ENCODE results near the gene RALGDS. TPM values are rescaled to one million over a fixed set of nuclear protein-coding genes. Genes with fewer than 3 reads are reported as not detected.

Gene RALGDS
- total RNA-seq, 1 experiment from 2014 or later = 36.1 TPM

GRCh38 chr9:133141833-133142595, 21.0 kb upstream of the RALGDS start:
- ChIA-PET POLR2A (no interaction called here), CTCF (no interaction called here), RAD21 (ENCODE audit: low non-redundant PET in 1 of 2, low total read pairs in 2 of 2, uncharacterized antibody in 2 of 2, unreplicated experiment in 2 of 2) (no interaction called here)

More at GRCh38 chr9:133141833-133142595, 21.0 kb upstream of the RALGDS start:
- no peak overlapping the region for H3K4me2 ChIP-seq (ENCODE audit: low read length)
- DNase-seq (ENCODE audit: low read depth, low spot score) (no peak), ATAC-seq (no peak)
- peaks cover 72% of the 10 kb centered on the region for H3K79me2 ChIP-seq (ENCODE audit: insufficient read depth, low read length)
- no peaks in the 10 kb centered on the region for H3K9me3 ChIP-seq (ENCODE audit: control insufficient read depth in 1 of 2, insufficient read depth in 1 of 2, low read depth in 1 of 2, low read length in 2 of 2)
- no peak overlapping the region for H3K27ac ChIP-seq (ENCODE audit: low read depth, low read length)
- no peaks in the 10 kb centered on the region for H3K36me3 ChIP-seq (ENCODE audit: control insufficient read depth in 1 of 2, insufficient read depth in 2 of 2, low read length in 2 of 2)
- no peak overlapping the region for H3K9ac ChIP-seq (ENCODE audit: low read length)
- intact Hi-C loops (cut with micrococcal nuclease) = no loop called here
- no peaks in the 10 kb centered on the region for H3K27me3 ChIP-seq (ENCODE audit: insufficient read depth, low read length)
- H4K20me1 ChIP-seq (ENCODE audit: insufficient read depth) = no peaks in the 10 kb centered on the region
- no peaks in the 10 kb centered on the region for H3K9me2 ChIP-seq (ENCODE audit: insufficient read depth)
- H3K4me1 ChIP-seq (ENCODE audit: control insufficient read depth in 1 of 2, insufficient read depth in 2 of 2, low read length in 2 of 2) = peaks cover 11 to 49% of the 10 kb centered on the region in 2 experiments
- H3K4me3 ChIP-seq (replicated peaks in 1 of 2; ENCODE audit: low read depth in 1 of 2, low read length in 2 of 2) = no peak overlapping the region
- no peak overlapping the region for H2AFZ ChIP-seq (ENCODE audit: low read depth, low read length, poor library complexity, severe bottlenecking)
- BruUV-seq (replicated peaks) = no TSS peak
- TF ChIP-seq EZH2 (IDR thresholded peaks at IDR 0.05) (no peak), ZNF274 (IDR thresholded peaks at IDR 0.05; ENCODE audit: low read depth, low read length) (no peak), JUND (IDR thresholded peaks at IDR 0.05) (no peak), RAD21 (IDR thresholded peaks at IDR 0.05; ENCODE audit: low read depth) (no peak), ZBTB33 (IDR thresholded peaks at IDR 0.05; ENCODE audit: extremely low read depth, insufficient replicate concordance, low read length) (no peak), ZFX (IDR thresholded peaks at IDR 0.05) (no peak), SRF (IDR thresholded peaks at IDR 0.05; ENCODE audit: low read depth) (no peak), CEBPB (IDR thresholded peaks at IDR 0.05; ENCODE audit: low read depth) (no peak), FOSL1 (IDR thresholded peaks at IDR 0.05; ENCODE audit: low read depth) (no peak), CBX3 (IDR thresholded peaks at IDR 0.05; ENCODE audit: low read depth) (no peak), ATF3 (IDR thresholded peaks at IDR 0.05) (no peak), SP1 (IDR thresholded peaks at IDR 0.05; ENCODE audit: low read depth) (no peak), EGR1 (IDR thresholded peaks at IDR 0.05; ENCODE audit: low read depth) (no peak), REST (IDR thresholded peaks at IDR 0.05; ENCODE audit: low read depth) (no peak), POLR2A (IDR thresholded peaks at IDR 0.05; ENCODE audit: borderline replicate concordance, extremely low read depth, insufficient read depth, insufficient read length) (no peak), TCF7L2 (IDR thresholded peaks at IDR 0.05; ENCODE audit: borderline replicate concordance, extremely low read depth, insufficient read depth, insufficient read length) (no peak), SIN3A (IDR thresholded peaks at IDR 0.05; ENCODE audit: low read depth) (no peak), YY1 (IDR thresholded peaks at IDR 0.05; ENCODE audit: extremely low read depth, insufficient replicate concordance, low read depth, low read length) (no peak), CTCF (IDR thresholded peaks at IDR 0.05 in 2 of 3, conservative IDR thresholded peaks at IDR 0.05 in 1 of 3; ENCODE audit: borderline replicate concordance in 1 of 3, insufficient read depth in 1 of 3, low read depth in 2 of 3, low read length in 2 of 3) (no peak)
